CD4-positive, alpha-beta T cell (primary cell): ENCODE results near the gene SORD. TPM values are rescaled to one million over a fixed set of nuclear protein-coding genes. Genes with fewer than 3 reads are reported as not detected.

Experiments
- ATAC-seq: fragments of 200-7000 bp; cut with Tn5 transposase; one replicate; pipeline ENCODE4 v1.10.0; 2022; ENCODE audit warnings: mild to moderate bottlenecking; ENCODE audit not compliant: poor library complexity
- CTCF ChIA-PET: fragments of 350-600 bp; sonication (Branson Sonifier 250); formaldehyde crosslinking; loops from one replicate; lab custom pipeline; 2021; ENCODE audit warnings: antibody characterized with exemption, inconsistent platforms; lab: Charles Lee
- POLR2A ChIA-PET: fragments of 350-600 bp; sonication (Branson Sonifier 250); formaldehyde crosslinking; loops from one replicate; lab custom pipeline; 2021; ENCODE audit warnings: antibody characterized with exemption, inconsistent platforms; lab: Charles Lee
- DNase-seq, 14 experiments: peaks; one replicate each; pipeline ENCODE4 v3.0.0-alpha.2; 2013 to 2020; ENCODE audit warnings: mixed read lengths in 2 of 14
- H3K27ac ChIP-seq, 2 donors: one replicate each; pipeline versions ENCODE4 v1.5.1 to v1.7.0; 2013; ENCODE audit warnings: low read length in 2 of 2, low read depth in 1 of 2, mild to moderate bottlenecking in 1 of 2
- H3K27me3 ChIP-seq, 2 experiments: 1 replicate in 1 of 2; 2 replicates in 1 of 2; pipeline versions ENCODE4 v1.6.1 to v1.7.0; 2013; ENCODE audit warnings: low read length in 2 of 2, control low read depth in 1 of 2, mild to moderate bottlenecking in 1 of 2, moderate library complexity in 1 of 2; ENCODE audit not compliant: insufficient read depth in 2 of 2, control insufficient read depth in 1 of 2
- H3K36me3 ChIP-seq: one replicate; pipeline ENCODE4 v1.6.1; 2013; ENCODE audit warnings: low read length, control low read depth; ENCODE audit not compliant: insufficient read depth
- H3K4me1 ChIP-seq: one replicate; pipeline ENCODE4 v1.6.1; 2013; ENCODE audit warnings: low read length, control low read depth; ENCODE audit not compliant: insufficient read depth
- H3K4me3 ChIP-seq: one replicate; pipeline ENCODE4 v1.5.1; 2013; ENCODE audit warnings: mild to moderate bottlenecking, low read length, moderate library complexity
- H3K9me3 ChIP-seq, 2 experiments: 1 replicate in 1 of 2; 2 replicates in 1 of 2; pipeline versions ENCODE4 v1.6.1 to v1.7.0; 2013; ENCODE audit warnings: low read length in 2 of 2, mild to moderate bottlenecking in 2 of 2, control low read depth in 1 of 2, moderate library complexity in 1 of 2; ENCODE audit not compliant: control insufficient read depth in 1 of 2, insufficient read depth in 1 of 2
- H3K27ac Mint-ChIP-seq: one replicate; pipeline ENCODE4 v1.8.0; 2020; ENCODE audit warnings: mixed read lengths
- H3K27me3 Mint-ChIP-seq: one replicate; pipeline ENCODE4 v1.8.0; 2021; ENCODE audit warnings: mixed read lengths
- H3K36me3 Mint-ChIP-seq: one replicate; pipeline ENCODE4 v1.8.0; 2021; ENCODE audit warnings: low read depth, mixed read lengths
- H3K4me1 Mint-ChIP-seq: one replicate; pipeline ENCODE4 v1.8.0; 2021; ENCODE audit warnings: low read depth, mixed read lengths
- H3K4me3 Mint-ChIP-seq: one replicate; pipeline ENCODE4 v1.8.0; 2020; ENCODE audit warnings: mild to moderate bottlenecking, mixed read lengths
- H3K9me3 Mint-ChIP-seq: one replicate; pipeline ENCODE4 v1.8.0; 2020; ENCODE audit warnings: mixed read lengths
- intact Hi-C, 2 experiments: fragments of 100-400 bp; cut with DNase I in 1 of 2; cut with micrococcal nuclease in 1 of 2; formaldehyde crosslinking; loops; one replicate each; pipeline versions ENCODE4 v1.15.1 to v1.9.0; 2023 to 2025; cut with DNase I, micrococcal nuclease
- total RNA-seq, 174 experiments: library from RNA in 2 of 174; stranded (reverse) in 2 of 174; gene quantifications; one replicate each; pipeline ENCODE4 v1.2.3 and lab custom pipeline; 2021 to 2026
- TF ChIP-seq, protein P1 (sequence below): fragments of 200-600 bp; IDR thresholded peaks from one replicate; pipeline ENCODE4 v1.8.0; 2022; ENCODE audit warnings: antibody characterized with exemption, mild to moderate bottlenecking

The SORD gene
- total RNA-seq, 2 experiments from 2014 or later, result 1.7 to 1.8 TPM

DNA sequence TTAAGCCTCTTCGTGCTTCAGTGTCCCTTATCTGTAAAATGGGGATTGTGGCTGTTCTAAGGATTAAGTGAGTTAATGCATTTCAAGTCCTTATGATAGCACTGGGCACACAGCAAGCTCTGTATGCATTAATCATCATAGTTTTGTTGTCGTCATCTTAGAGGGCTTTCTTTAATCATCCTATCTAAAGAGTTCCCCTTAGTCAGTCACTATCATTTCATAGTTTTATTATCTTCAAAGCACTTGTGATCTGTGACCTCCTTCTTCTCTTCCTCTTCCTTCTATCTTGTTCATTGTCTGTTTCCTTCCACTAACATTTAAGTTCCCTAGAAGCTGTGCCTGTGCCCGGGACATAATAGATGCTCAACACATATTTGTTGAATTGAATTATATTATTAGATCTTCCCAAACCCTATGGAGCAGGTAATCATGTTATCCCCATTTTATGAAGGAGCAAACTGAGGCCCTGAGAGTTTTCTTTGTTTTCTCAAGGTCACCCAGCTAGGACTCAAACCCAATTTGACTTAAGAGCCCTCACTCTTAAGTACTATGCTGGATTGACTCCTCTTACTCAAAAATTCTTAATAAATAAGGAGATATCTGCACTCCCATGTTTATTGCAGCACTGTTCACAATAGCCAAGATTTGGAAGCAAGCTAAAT, 66.8 kb downstream of the SORD start:
- no peaks in the 10 kb centered on the region for H3K36me3 Mint-ChIP-seq
- H3K27ac Mint-ChIP-seq, result no peak overlapping the region
- Histone ChIP-seq H3K27ac (no peak overlapping the region), H3K4me1 (no peaks in the 10 kb centered on the region), H3K36me3 (no peaks in the 10 kb centered on the region), H3K9me3 (no peaks in the 10 kb centered on the region), H3K4me3 (no peak overlapping the region), H3K27me3 (peaks cover 0 to 18% of the 10 kb centered on the region in 2 experiments)
- no peaks in the 10 kb centered on the region for H3K4me1 Mint-ChIP-seq
- ChIA-PET CTCF (interaction anchor here (1.0 kb wide), 1 partner anchor 28 kb away, joined by 4 read pairs; no protein-coding TSS in a partner anchor), POLR2A (no interaction called here)
- intact Hi-C loops, result no loop called here
- TF ChIP-seq, protein P1, sequence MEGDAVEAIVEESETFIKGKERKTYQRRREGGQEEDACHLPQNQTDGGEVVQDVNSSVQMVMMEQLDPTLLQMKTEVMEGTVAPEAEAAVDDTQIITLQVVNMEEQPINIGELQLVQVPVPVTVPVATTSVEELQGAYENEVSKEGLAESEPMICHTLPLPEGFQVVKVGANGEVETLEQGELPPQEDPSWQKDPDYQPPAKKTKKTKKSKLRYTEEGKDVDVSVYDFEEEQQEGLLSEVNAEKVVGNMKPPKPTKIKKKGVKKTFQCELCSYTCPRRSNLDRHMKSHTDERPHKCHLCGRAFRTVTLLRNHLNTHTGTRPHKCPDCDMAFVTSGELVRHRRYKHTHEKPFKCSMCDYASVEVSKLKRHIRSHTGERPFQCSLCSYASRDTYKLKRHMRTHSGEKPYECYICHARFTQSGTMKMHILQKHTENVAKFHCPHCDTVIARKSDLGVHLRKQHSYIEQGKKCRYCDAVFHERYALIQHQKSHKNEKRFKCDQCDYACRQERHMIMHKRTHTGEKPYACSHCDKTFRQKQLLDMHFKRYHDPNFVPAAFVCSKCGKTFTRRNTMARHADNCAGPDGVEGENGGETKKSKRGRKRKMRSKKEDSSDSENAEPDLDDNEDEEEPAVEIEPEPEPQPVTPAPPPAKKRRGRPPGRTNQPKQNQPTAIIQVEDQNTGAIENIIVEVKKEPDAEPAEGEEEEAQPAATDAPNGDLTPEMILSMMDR, result no peak
- DNase-seq (no peak), ATAC-seq (no peak)
- H3K4me3 Mint-ChIP-seq, result no peak overlapping the region
- H3K9me3 Mint-ChIP-seq, result no peaks in the 10 kb centered on the region
- peaks cover 42% of the 10 kb centered on the region for H3K27me3 Mint-ChIP-seq

DNA sequence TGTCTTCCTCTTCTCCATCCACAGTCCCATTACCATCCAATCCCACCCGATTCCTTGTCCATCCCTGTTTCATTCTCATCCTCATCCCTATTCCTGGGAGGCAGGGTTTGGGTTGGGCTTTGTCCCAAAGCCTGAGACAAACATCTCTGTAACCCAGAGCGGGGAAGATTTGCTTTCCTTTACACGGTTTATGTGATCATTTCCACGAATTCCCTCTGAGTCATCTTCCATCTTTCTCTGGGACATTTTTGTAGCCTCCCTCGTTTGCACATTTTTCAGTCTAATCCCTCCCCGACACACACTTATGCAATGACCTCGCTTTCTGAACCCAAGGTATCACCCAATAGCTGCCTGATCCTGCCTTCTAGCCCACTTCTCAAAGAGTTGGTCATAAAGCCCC, 68.2 kb downstream of the SORD start:
- intact Hi-C loops, result no loop called here
- no peaks in the 10 kb centered on the region for H3K9me3 Mint-ChIP-seq
- Histone ChIP-seq H3K4me3 (no peak overlapping the region), H3K27ac (no peak overlapping the region), H3K27me3 (peaks cover 0 to 17% of the 10 kb centered on the region in 2 experiments), H3K9me3 (no peaks in the 10 kb centered on the region), H3K4me1 (no peaks in the 10 kb centered on the region), H3K36me3 (no peaks in the 10 kb centered on the region)
- H3K27me3 Mint-ChIP-seq, result peaks cover 34% of the 10 kb centered on the region
- DNase-seq (no peak), ATAC-seq (no peak)
- ChIA-PET CTCF (interaction anchor here (2.4 kb wide), 1 partner anchor 27 kb away, joined by 5 read pairs; no protein-coding TSS in a partner anchor), POLR2A (no interaction called here)
- H3K4me1 Mint-ChIP-seq, result no peaks in the 10 kb centered on the region
- TF ChIP-seq, protein P1, result no peak
- H3K4me3 Mint-ChIP-seq, result no peak overlapping the region
- no peaks in the 10 kb centered on the region for H3K36me3 Mint-ChIP-seq
- no peak overlapping the region for H3K27ac Mint-ChIP-seq

DNA sequence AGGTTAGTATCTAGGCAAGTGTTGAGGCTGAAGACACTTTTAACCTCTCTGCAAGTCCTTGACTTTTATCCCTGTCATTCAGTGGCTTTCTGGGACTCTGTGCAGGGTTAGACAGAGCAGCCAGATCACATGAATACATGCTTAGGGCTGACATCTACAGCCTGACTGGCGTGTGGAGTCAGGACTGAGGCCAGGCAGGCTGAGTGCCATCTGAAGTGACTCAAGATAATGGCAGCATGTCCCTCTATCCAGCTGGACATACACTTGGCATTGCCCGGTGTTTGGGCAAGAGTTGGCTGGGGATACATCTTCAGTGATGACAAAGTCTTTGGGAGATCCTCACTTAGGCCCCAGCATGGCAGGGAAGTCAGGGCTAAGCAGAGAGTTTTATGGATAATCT, 68.6 kb downstream of the SORD start:
- no peaks in the 10 kb centered on the region for H3K36me3 ChIP-seq
- no peaks in the 10 kb centered on the region for H3K9me3 Mint-ChIP-seq
- ATAC-seq (no peak), DNase-seq (no peak)
- no peak overlapping the region for H3K4me3 Mint-ChIP-seq
- peaks cover 34% of the 10 kb centered on the region for H3K27me3 Mint-ChIP-seq
- H3K27ac ChIP-seq, result no peak overlapping the region
- H3K9me3 ChIP-seq, result no peaks in the 10 kb centered on the region
- H3K36me3 Mint-ChIP-seq, result no peaks in the 10 kb centered on the region
- no peak overlapping the region for H3K27ac Mint-ChIP-seq
- H3K4me1 ChIP-seq, result no peaks in the 10 kb centered on the region
- H3K27me3 ChIP-seq, result peaks cover 0 to 17% of the 10 kb centered on the region in 2 experiments
- POLR2A ChIA-PET, result no interaction called here
- no peaks in the 10 kb centered on the region for H3K4me1 Mint-ChIP-seq
- TF ChIP-seq, protein P1, result no peak
- H3K4me3 ChIP-seq, result no peak overlapping the region
- intact Hi-C loops, result no loop called here
- CTCF ChIA-PET, result interaction anchor here (2.4 kb wide), 1 partner anchor 27 kb away, joined by 5 read pairs; no protein-coding TSS in a partner anchor
